Neural progenitor cell (in vitro differentiated cells): ENCODE data around the gene MTCL1.

Experiments used
- EZH2phosphoT487 ChIP-seq: fragments of 200-600 bp; sonication (generic); IDR thresholded peaks from 2 replicates; pipeline ENCODE4 v1.6.1; 2017; ENCODE audit warnings: antibody characterized with exemption
- TF ChIP-seq, protein P1 (sequence below): fragments of 200-600 bp; sonication (generic); IDR thresholded peaks from 2 replicates; pipeline ENCODE4 v1.5.1; 2017; ENCODE audit warnings: antibody characterized with exemption, mild to moderate bottlenecking

GRCh38 chr18:8821083-8821465 is 115.7 kb downstream of the MTCL1 start:
- TF ChIP-seq, protein P1, sequence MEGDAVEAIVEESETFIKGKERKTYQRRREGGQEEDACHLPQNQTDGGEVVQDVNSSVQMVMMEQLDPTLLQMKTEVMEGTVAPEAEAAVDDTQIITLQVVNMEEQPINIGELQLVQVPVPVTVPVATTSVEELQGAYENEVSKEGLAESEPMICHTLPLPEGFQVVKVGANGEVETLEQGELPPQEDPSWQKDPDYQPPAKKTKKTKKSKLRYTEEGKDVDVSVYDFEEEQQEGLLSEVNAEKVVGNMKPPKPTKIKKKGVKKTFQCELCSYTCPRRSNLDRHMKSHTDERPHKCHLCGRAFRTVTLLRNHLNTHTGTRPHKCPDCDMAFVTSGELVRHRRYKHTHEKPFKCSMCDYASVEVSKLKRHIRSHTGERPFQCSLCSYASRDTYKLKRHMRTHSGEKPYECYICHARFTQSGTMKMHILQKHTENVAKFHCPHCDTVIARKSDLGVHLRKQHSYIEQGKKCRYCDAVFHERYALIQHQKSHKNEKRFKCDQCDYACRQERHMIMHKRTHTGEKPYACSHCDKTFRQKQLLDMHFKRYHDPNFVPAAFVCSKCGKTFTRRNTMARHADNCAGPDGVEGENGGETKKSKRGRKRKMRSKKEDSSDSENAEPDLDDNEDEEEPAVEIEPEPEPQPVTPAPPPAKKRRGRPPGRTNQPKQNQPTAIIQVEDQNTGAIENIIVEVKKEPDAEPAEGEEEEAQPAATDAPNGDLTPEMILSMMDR: no peak
- no peak for TF ChIP-seq EZH2phosphoT487
